ENCODE results near the gene CFAP91. TPM values are rescaled to one million over a fixed set of nuclear protein-coding genes. Genes with fewer than 3 reads are reported as not detected.

Gene CFAP91
- total and polyA plus RNA-seq, 4 donors = 0.23 to 1.3 (median 0.55) TPM

DNA sequence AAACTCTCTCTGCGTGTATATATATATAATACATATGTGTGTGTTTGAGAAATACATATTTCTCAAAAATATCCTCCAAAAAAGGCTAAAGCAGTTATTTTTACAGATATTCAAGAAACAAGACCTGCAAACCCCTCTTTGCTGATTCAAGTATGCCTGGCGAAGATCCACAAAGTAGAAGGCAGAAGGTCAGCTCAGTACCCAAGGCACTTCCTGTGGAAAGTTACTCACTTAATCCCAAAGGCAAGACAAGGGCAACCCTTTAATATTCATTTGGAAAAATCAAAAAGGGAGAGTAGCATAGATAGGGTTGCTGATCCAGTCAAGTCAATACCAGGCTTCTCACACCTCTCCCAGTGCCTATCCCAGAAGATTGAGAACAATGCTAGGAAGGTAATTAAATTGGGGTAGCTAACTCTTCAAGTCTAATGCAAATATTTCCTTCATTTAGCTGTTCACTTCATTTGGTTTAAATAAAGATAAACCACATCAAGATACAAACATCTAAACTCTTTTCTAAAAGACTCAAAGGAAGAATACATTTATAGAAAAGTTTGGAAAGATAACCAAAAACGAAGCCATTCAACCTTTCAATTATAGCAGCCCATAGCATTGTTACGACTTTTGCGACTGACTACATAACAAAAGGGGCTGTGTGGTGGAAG is 32.8 kb upstream of the CFAP91 start:
- no peak for DNase-seq (ENCODE audit: low spot score)
- peaks cover 0 to 1% (median 0%) of the 10 kb centered on the region in 4 donors for H3K4me1 ChIP-seq (ENCODE audit: control insufficient read depth in 4 of 4, insufficient read depth in 4 of 4, low read length in 3 of 4)
- WGBS = 92% methylated on average over 5 of the region's 5 CpGs
- H3K4me3 ChIP-seq (ENCODE audit: low read depth in 1 of 3, low read length in 3 of 3) = no peak overlapping the region
- H3K9ac ChIP-seq (ENCODE audit: low read depth in 1 of 2, low read length in 2 of 2) = no peak overlapping the region
- peak; percentile 54 for TF ChIP-seq NR2F2 (IDR thresholded peaks at IDR 0.05)
- TF ChIP-seq EGR1 (IDR thresholded peaks at IDR 0.05; ENCODE audit: low read depth in 2 of 2) = no peak
- H3K9me3 ChIP-seq (ENCODE audit: control insufficient read depth in 4 of 4, low read length in 3 of 4) = no peaks in the 10 kb centered on the region
- H3K27ac ChIP-seq (ENCODE audit: low read depth in 1 of 2, low read length in 2 of 2) = no peak overlapping the region
- H3K27me3 ChIP-seq (ENCODE audit: control insufficient read depth in 4 of 4, insufficient read depth in 4 of 4, low read length in 3 of 4) = no peaks in the 10 kb centered on the region
- H3K36me3 ChIP-seq (ENCODE audit: control insufficient read depth in 4 of 4, insufficient read depth in 3 of 4, low read depth in 1 of 4, low read length in 3 of 4) = peaks cover 8 to 34% (median 25%) of the 10 kb centered on the region in 4 donors

DNA sequence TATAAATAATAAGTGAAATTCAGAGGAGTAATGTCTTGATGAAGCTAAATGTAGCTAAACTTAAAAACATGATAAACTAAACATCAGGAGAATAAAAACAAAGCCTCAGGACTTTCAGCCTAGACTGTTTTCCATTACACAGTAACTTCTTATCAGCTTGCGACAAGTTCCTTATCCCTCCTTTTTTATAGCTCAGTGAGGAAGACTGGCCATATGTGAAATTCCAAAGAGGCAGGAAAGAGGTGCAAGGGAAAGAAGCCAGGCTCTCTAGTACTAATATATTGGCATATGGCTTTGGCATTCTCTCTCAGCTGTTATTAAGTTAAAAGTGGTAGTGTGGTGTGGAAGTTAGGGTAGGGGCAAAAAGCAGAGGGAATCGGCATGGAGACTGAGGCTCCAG is 30.0 kb upstream of the CFAP91 start:
- no peaks in the 10 kb centered on the region for H3K9me3 ChIP-seq (ENCODE audit: control insufficient read depth in 4 of 4, low read length in 3 of 4)
- H3K27me3 ChIP-seq (ENCODE audit: control insufficient read depth in 4 of 4, insufficient read depth in 4 of 4, low read length in 3 of 4) = no peaks in the 10 kb centered on the region
- H3K36me3 ChIP-seq (ENCODE audit: control insufficient read depth in 4 of 4, insufficient read depth in 3 of 4, low read depth in 1 of 4, low read length in 3 of 4) = peaks cover 8 to 34% (median 25%) of the 10 kb centered on the region in 4 donors
- DNase-seq (ENCODE audit: low spot score) = no peak
- H3K4me1 ChIP-seq (ENCODE audit: control insufficient read depth in 4 of 4, insufficient read depth in 4 of 4, low read length in 3 of 4) = peaks cover 1 to 18% (median 11%) of the 10 kb centered on the region in 4 donors
- H3K27ac ChIP-seq (ENCODE audit: low read depth in 1 of 2, low read length in 2 of 2) = no peak overlapping the region
- H3K9ac ChIP-seq (ENCODE audit: low read depth in 1 of 2, low read length in 2 of 2) = no peak overlapping the region
- WGBS = 87% methylated on average over 2 of the region's 2 CpGs
- TF ChIP-seq, protein P1, sequence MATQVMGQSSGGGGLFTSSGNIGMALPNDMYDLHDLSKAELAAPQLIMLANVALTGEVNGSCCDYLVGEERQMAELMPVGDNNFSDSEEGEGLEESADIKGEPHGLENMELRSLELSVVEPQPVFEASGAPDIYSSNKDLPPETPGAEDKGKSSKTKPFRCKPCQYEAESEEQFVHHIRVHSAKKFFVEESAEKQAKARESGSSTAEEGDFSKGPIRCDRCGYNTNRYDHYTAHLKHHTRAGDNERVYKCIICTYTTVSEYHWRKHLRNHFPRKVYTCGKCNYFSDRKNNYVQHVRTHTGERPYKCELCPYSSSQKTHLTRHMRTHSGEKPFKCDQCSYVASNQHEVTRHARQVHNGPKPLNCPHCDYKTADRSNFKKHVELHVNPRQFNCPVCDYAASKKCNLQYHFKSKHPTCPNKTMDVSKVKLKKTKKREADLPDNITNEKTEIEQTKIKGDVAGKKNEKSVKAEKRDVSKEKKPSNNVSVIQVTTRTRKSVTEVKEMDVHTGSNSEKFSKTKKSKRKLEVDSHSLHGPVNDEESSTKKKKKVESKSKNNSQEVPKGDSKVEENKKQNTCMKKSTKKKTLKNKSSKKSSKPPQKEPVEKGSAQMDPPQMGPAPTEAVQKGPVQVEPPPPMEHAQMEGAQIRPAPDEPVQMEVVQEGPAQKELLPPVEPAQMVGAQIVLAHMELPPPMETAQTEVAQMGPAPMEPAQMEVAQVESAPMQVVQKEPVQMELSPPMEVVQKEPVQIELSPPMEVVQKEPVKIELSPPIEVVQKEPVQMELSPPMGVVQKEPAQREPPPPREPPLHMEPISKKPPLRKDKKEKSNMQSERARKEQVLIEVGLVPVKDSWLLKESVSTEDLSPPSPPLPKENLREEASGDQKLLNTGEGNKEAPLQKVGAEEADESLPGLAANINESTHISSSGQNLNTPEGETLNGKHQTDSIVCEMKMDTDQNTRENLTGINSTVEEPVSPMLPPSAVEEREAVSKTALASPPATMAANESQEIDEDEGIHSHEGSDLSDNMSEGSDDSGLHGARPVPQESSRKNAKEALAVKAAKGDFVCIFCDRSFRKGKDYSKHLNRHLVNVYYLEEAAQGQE (IDR thresholded peaks at IDR 0.05) = no peak
- TF ChIP-seq, protein P2, sequence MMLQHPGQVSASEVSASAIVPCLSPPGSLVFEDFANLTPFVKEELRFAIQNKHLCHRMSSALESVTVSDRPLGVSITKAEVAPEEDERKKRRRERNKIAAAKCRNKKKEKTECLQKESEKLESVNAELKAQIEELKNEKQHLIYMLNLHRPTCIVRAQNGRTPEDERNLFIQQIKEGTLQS (IDR thresholded peaks at IDR 0.05) = no peak
- no peak for TF ChIP-seq SP1 (IDR thresholded peaks at IDR 0.05)
- TF ChIP-seq RAD21 (IDR thresholded peaks at IDR 0.05) = no peak
- TF ChIP-seq GABPA (IDR thresholded peaks at IDR 0.05 in 1 of 2, conservative IDR thresholded peaks at IDR 0.05 in 1 of 2) = no peak
- no peak for TF ChIP-seq RXRA (IDR thresholded peaks at IDR 0.05)
- TF ChIP-seq YY1 (IDR thresholded peaks at IDR 0.05) = no peak
- TF ChIP-seq, protein P3, sequence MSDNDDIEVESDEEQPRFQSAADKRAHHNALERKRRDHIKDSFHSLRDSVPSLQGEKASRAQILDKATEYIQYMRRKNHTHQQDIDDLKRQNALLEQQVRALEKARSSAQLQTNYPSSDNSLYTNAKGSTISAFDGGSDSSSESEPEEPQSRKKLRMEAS (IDR thresholded peaks at IDR 0.05) = no peak
- no peak for TF ChIP-seq JUND (IDR thresholded peaks at IDR 0.05)
- no peak for TF ChIP-seq FOXA2 (IDR thresholded peaks at IDR 0.05)
- TF ChIP-seq HNF4A (conservative IDR thresholded peaks at IDR 0.05) = no peak
- no peak overlapping the region for H3K4me3 ChIP-seq (ENCODE audit: low read depth in 1 of 3, low read length in 3 of 3)

DNA sequence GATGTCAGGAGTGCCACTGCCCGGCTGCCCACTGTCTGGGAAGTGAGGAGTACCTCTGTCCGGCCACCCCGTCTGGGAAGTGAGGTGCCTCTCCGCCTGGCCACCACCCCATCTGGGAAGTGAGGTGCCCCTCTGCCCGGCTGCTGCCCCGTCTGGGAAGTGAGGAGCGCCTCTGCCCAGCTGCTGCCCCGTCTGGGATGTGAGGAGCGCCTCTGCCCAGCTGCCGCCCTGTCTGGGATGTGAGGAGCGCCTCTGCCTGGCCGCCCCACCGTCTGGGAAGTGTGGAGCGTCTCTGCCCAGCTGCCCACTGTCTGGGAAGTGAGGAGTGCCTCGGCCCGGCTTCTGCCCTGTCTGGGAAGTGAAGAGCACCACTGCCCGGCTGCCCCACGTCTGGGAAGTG is 28.9 kb upstream of the CFAP91 start:
- no peak for DNase-seq (ENCODE audit: low spot score)
- Histone ChIP-seq H3K4me1 (ENCODE audit: control insufficient read depth in 4 of 4, insufficient read depth in 4 of 4, low read length in 3 of 4) (peaks cover 1 to 20% (median 14%) of the 10 kb centered on the region in 4 donors), H3K9me3 (ENCODE audit: control insufficient read depth in 4 of 4, low read length in 3 of 4) (no peaks in the 10 kb centered on the region), H3K27ac (ENCODE audit: low read depth in 1 of 2, low read length in 2 of 2) (no peak overlapping the region), H3K9ac (ENCODE audit: low read depth in 1 of 2, low read length in 2 of 2) (no peak overlapping the region), H3K27me3 (ENCODE audit: control insufficient read depth in 4 of 4, insufficient read depth in 4 of 4, low read length in 3 of 4) (no peaks in the 10 kb centered on the region), H3K4me3 (ENCODE audit: low read depth in 1 of 3, low read length in 3 of 3) (no peak overlapping the region), H3K36me3 (ENCODE audit: control insufficient read depth in 4 of 4, insufficient read depth in 3 of 4, low read depth in 1 of 4, low read length in 3 of 4) (peaks cover 8 to 29% (median 23%) of the 10 kb centered on the region in 4 donors)
- WGBS = 96% methylated on average over 18 of the region's 18 CpGs
- TF ChIP-seq RXRA (IDR thresholded peaks at IDR 0.05) = no peak
- TF ChIP-seq YY1 (IDR thresholded peaks at IDR 0.05) = no peak
- no peak for TF ChIP-seq FOXA1 (IDR thresholded peaks at IDR 0.05)
- TF ChIP-seq HNF4G (IDR thresholded peaks at IDR 0.05) = no peak
- no peak for TF ChIP-seq FOXA2 (IDR thresholded peaks at IDR 0.05)
- no peak for TF ChIP-seq JUND (IDR thresholded peaks at IDR 0.05)
- TF ChIP-seq GABPA (IDR thresholded peaks at IDR 0.05 in 1 of 2, conservative IDR thresholded peaks at IDR 0.05 in 1 of 2) = no peak
- TF ChIP-seq, protein P1 (IDR thresholded peaks at IDR 0.05) = no peak
- TF ChIP-seq, protein P2 (IDR thresholded peaks at IDR 0.05) = no peak
- TF ChIP-seq, protein P4, sequence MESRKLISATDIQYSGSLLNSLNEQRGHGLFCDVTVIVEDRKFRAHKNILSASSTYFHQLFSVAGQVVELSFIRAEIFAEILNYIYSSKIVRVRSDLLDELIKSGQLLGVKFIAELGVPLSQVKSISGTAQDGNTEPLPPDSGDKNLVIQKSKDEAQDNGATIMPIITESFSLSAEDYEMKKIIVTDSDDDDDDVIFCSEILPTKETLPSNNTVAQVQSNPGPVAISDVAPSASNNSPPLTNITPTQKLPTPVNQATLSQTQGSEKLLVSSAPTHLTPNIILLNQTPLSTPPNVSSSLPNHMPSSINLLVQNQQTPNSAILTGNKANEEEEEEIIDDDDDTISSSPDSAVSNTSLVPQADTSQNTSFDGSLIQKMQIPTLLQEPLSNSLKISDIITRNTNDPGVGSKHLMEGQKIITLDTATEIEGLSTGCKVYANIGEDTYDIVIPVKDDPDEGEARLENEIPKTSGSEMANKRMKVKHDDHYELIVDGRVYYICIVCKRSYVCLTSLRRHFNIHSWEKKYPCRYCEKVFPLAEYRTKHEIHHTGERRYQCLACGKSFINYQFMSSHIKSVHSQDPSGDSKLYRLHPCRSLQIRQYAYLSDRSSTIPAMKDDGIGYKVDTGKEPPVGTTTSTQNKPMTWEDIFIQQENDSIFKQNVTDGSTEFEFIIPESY (IDR thresholded peaks at IDR 0.05) = no peak
- no peak for TF ChIP-seq TAF1 (conservative IDR thresholded peaks at IDR 0.05)
- no peak for TF ChIP-seq SP1 (IDR thresholded peaks at IDR 0.05)
- TF ChIP-seq, protein P3 (IDR thresholded peaks at IDR 0.05) = no peak
